Spinal cord (tissue), 10 donors: Measurements from ENCODE around the gene EEFSEC. TPM values are rescaled to one million over a fixed set of nuclear protein-coding genes. Genes with fewer than 3 reads are reported as not detected.

Experiments used
- DNase-seq, 6 donors: peaks; one replicate each; pipeline versions ENCODE4 v3.0.0 to v3.0.0-alpha.2; 2013 to 2015; ENCODE audit warnings: low spot score in 6 of 6, low read depth in 4 of 6
- H3K27ac ChIP-seq: one replicate; pipeline ENCODE4 v1.5.1; 2013; ENCODE audit warnings: low read depth, low read length, control low read depth
- H3K27me3 ChIP-seq: one replicate; pipeline ENCODE4 v1.6.1; 2013; ENCODE audit warnings: low read length; ENCODE audit not compliant: control insufficient read depth, insufficient read depth
- H3K36me3 ChIP-seq: one replicate; pipeline ENCODE4 v1.6.1; 2013; ENCODE audit warnings: low read length; ENCODE audit not compliant: control insufficient read depth, insufficient read depth
- H3K4me1 ChIP-seq: one replicate; pipeline ENCODE4 v1.6.1; 2013; ENCODE audit warnings: low read length; ENCODE audit not compliant: control insufficient read depth, insufficient read depth
- H3K4me3 ChIP-seq: one replicate; pipeline ENCODE4 v1.5.1; 2013; ENCODE audit warnings: low read depth, low read length, control low read depth
- H3K9me3 ChIP-seq: one replicate; pipeline ENCODE4 v1.6.1; 2013; ENCODE audit warnings: low read length; ENCODE audit not compliant: control insufficient read depth, insufficient read depth
- WGBS: methylation state at CpG from one replicate; pipeline ENCODE4 v1.1.5; 2013; ENCODE audit warnings: missing lambda C conversion rate; ENCODE audit not compliant: insufficient coverage; 5-methylcytosine and 5-hydroxymethylcytosine counted together
- polyA plus RNA-seq, 2 donors: library from polyadenylated mRNA; unstranded; fragments of 120-200 nt; gene quantifications; one replicate each; pipeline ENCODE4 v1.2.1, GENCODE V29; 2013; ENCODE audit not compliant: insufficient read length in 2 of 2
- total RNA-seq, 2 donors: library from RNA; depleted of rRNA in 1 of 2; stranded (reverse); fragments of 120-200 nt in 1 of 2; fragments of >200 nt in 1 of 2; gene quantifications; one replicate each; pipeline versions ENCODE4 v1.2.3 to v1.2.4, GENCODE V29; 2013 to 2014
- donor health status: healthy.

Gene EEFSEC
- total and polyA plus RNA-seq, 4 donors = 6.4 to 29.1 (median 18.3) TPM

DNA sequence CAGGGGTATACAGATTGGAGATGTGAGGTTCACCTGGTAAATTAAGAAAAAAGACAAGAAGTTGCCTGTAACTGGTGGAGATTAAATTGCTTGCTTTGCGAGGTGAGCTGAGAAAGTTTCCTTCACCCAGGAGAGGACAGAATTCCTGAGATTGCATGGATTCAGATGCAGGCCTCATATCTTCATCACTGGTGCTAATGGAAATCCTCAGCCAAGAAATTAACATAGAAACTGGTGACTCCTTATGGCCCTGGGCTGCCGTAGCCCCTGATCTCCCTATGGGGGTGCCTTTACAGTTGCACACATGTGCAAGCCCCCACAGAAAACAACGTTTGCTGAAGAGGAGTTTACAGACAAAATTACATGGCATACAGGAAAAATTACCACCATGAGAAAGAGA is 68.0 kb downstream of the EEFSEC start:
- Histone ChIP-seq H3K9me3 (no peaks in the 10 kb centered on the region), H3K36me3 (peaks cover 2% of the 10 kb centered on the region), H3K27me3 (no peaks in the 10 kb centered on the region), H3K4me1 (peaks cover 21% of the 10 kb centered on the region), H3K27ac (no peak overlapping the region), H3K4me3 (no peak overlapping the region)
- WGBS = no CpG with 5 or more reads among the region's 3 CpGs
- DNase-seq = no peak

GRCh38 chr3:128222796-128223385 is 69.6 kb downstream of the EEFSEC start:
- Histone ChIP-seq H3K4me3 (no peak overlapping the region), H3K9me3 (no peaks in the 10 kb centered on the region), H3K27ac (no peak overlapping the region), H3K27me3 (no peaks in the 10 kb centered on the region), H3K4me1 (peaks cover 28% of the 10 kb centered on the region), H3K36me3 (no peaks in the 10 kb centered on the region)
- no peak for DNase-seq

- no peaks in the 10 kb centered on the region for H3K9me3 ChIP-seq
- H3K36me3 ChIP-seq = no peaks in the 10 kb centered on the region
- no peak overlapping the region for H3K4me3 ChIP-seq
- WGBS = 68% methylated on average over 7 of the region's 8 CpGs
- H3K27me3 ChIP-seq = no peaks in the 10 kb centered on the region
- peak overlapping the region; percentile 74 for H3K27ac ChIP-seq
- peak in 1 of 6 donors; percentile 14 for DNase-seq
- H3K4me1 ChIP-seq = peaks cover 40% of the 10 kb centered on the region
Observed at GRCh38 chr3:128226186-128226725, 73.0 kb downstream of the EEFSEC start.

DNA sequence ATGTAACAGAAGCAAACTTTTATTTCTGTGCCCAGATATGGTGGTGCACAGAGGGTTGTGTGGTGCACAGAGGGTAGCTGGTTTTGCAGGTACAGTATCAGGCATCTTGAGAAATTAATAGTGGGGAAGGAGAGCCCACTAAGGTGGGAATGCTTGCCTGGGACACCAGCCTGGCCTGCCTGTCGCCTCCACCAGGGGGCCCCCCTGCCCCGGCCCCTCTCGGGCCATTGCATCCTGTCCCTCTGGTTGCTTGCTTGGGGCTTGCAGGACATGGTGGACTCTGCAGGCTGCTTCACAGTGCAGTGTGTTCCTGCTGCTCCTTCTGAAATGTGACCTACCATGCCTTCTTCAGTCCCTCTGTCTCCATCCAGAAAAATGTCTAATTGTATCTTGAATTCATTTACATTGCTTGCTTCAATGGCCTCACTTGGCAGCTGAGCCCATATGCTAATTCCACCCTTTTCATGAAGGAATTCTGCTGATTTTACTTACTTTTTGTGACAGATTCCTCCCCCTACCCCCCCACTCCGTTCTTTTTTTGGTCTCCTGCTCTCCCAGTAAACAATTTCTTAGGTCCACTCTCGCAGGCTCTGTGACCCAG is 73.6 kb downstream of the EEFSEC start:
- peak in 2 of 6 donors; percentile 48 to 70 for DNase-seq
- peak overlapping the region; percentile 74 for H3K27ac ChIP-seq
- H3K36me3 ChIP-seq = no peaks in the 10 kb centered on the region
- H3K9me3 ChIP-seq = no peaks in the 10 kb centered on the region
- H3K27me3 ChIP-seq = no peaks in the 10 kb centered on the region
- peaks cover 44% of the 10 kb centered on the region for H3K4me1 ChIP-seq
- WGBS = 43% methylated on average over 5 of the region's 5 CpGs
- no peak overlapping the region for H3K4me3 ChIP-seq

- H3K27ac ChIP-seq = peak overlapping the region; percentile 74
- no peak for DNase-seq
Observed at GRCh38 chr3:128227507-128227906, 74.2 kb downstream of the EEFSEC start.

GRCh38 chr3:128228366-128228910 is 75.2 kb downstream of the EEFSEC start:
- DNase-seq = no peak
- no peaks in the 10 kb centered on the region for H3K36me3 ChIP-seq
- no peak overlapping the region for H3K4me3 ChIP-seq
- peaks cover 48% of the 10 kb centered on the region for H3K4me1 ChIP-seq
- H3K27ac ChIP-seq = no peak overlapping the region
- H3K9me3 ChIP-seq = no peaks in the 10 kb centered on the region
- 83% methylated on average over 1 of the region's 5 CpGs for WGBS
- no peaks in the 10 kb centered on the region for H3K27me3 ChIP-seq

More at GRCh38 chr3:128227507-128227906, 74.2 kb downstream of the EEFSEC start:
- Histone ChIP-seq H3K4me1 (peaks cover 44% of the 10 kb centered on the region), H3K27me3 (no peaks in the 10 kb centered on the region), H3K36me3 (no peaks in the 10 kb centered on the region), H3K4me3 (no peak overlapping the region), H3K9me3 (no peaks in the 10 kb centered on the region)
- WGBS = 90% methylated on average over 4 of the region's 4 CpGs

- WGBS = 53% methylated on average over 7 of the region's 11 CpGs
Observed at GRCh38 chr3:128229106-128229857, 76.0 kb downstream of the EEFSEC start.

GRCh38 chr3:128231606-128232005 is 78.3 kb downstream of the EEFSEC start:
- H3K4me3 ChIP-seq = no peak overlapping the region
- WGBS = 78% methylated on average over 1 of the region's 6 CpGs
- no peaks in the 10 kb centered on the region for H3K9me3 ChIP-seq
- no peaks in the 10 kb centered on the region for H3K27me3 ChIP-seq
- DNase-seq = peak in 2 of 6 donors; percentile 8 to 46
- no peaks in the 10 kb centered on the region for H3K36me3 ChIP-seq
- no peak overlapping the region for H3K27ac ChIP-seq
- H3K4me1 ChIP-seq = peaks cover 42% of the 10 kb centered on the region

More at GRCh38 chr3:128229106-128229857, 76.0 kb downstream of the EEFSEC start:
- no peaks in the 10 kb centered on the region for H3K9me3 ChIP-seq
- H3K27ac ChIP-seq = peak overlapping the region; percentile 71
- H3K36me3 ChIP-seq = no peaks in the 10 kb centered on the region
- no peak overlapping the region for H3K4me3 ChIP-seq
- no peaks in the 10 kb centered on the region for H3K27me3 ChIP-seq
- DNase-seq = no peak
- peaks cover 48% of the 10 kb centered on the region for H3K4me1 ChIP-seq

- Histone ChIP-seq H3K4me3 (no peak overlapping the region), H3K4me1 (peaks cover 38% of the 10 kb centered on the region), H3K36me3 (no peaks in the 10 kb centered on the region), H3K9me3 (no peaks in the 10 kb centered on the region), H3K27ac (peak overlapping the region; percentile 52), H3K27me3 (no peaks in the 10 kb centered on the region)
- DNase-seq = peak in 1 of 6 donors; percentile 25
- WGBS = 66% methylated on average over 7 of the region's 14 CpGs
Observed at GRCh38 chr3:128232376-128233178, 79.3 kb downstream of the EEFSEC start.
